Testis (tissue), 3 donors: ENCODE results near the gene TGFB1. TPM values are rescaled to one million over a fixed set of nuclear protein-coding genes. Genes with fewer than 3 reads are reported as not detected.

Experiments
- DNase-seq: peaks from one replicate; pipeline ENCODE4 v3.0.0-alpha.2; 2019
- H3K27ac ChIP-seq, 2 donors: fragments of 200-600 bp; sonication (generic); one replicate each; pipeline ENCODE4 v1.5.1; 2019
- H3K27me3 ChIP-seq: fragments of 200-600 bp; sonication (generic); one replicate; pipeline ENCODE4 v1.5.1; 2019
- H3K36me3 ChIP-seq: fragments of 200-600 bp; sonication (generic); one replicate; pipeline ENCODE4 v1.5.1; 2017; ENCODE audit warnings: low read depth; ENCODE audit errors: missing control alignments
- H3K4me1 ChIP-seq: fragments of 200-600 bp; sonication (generic); one replicate; pipeline ENCODE4 v1.5.1; 2019
- H3K4me3 ChIP-seq, 2 donors: fragments of 200-600 bp; sonication (generic); one replicate each; pipeline ENCODE4 v1.5.1; 2017 to 2019
- H3K9me3 ChIP-seq: fragments of 200-600 bp; sonication (generic); one replicate; pipeline ENCODE4 v1.5.1; 2017
- CTCF ChIP-seq, 3 experiments: fragments of 450-650 bp in 2 of 3; fragments of 200-600 bp in 1 of 3; sonication (generic) in 1 of 3; IDR thresholded peaks; one replicate each; pipeline ENCODE4 v1.5.1; 2016 to 2019; ENCODE audit warnings: antibody characterized with exemption in 3 of 3, mild to moderate bottlenecking in 2 of 3, moderate library complexity in 1 of 3
- POLR2A ChIP-seq: fragments of 450-650 bp; IDR thresholded peaks from one replicate; pipeline ENCODE4 v1.6.1; 2017; ENCODE audit warnings: antibody characterized with exemption, mild to moderate bottlenecking, moderate library complexity
- WGBS, 2 donors: methylation state at CpG; one replicate each; pipeline ENCODE4 v1.1.5; 2018; 5-methylcytosine and 5-hydroxymethylcytosine counted together
- intact Hi-C: fragments of 100-400 bp; cut with DNase I; formaldehyde crosslinking; loops from one replicate; pipeline ENCODE4 v1.15.1; 2023; ENCODE audit warnings: low total_unique reads
- polyA plus RNA-seq: library from polyadenylated mRNA; stranded (reverse); fragments of 350-450 nt; fragmentation: Illumina TruSeq; extraction: RNeasy Lipid Tissue Mini Kit (QIAGEN cat#74804); gene quantifications from one replicate; pipeline ENCODE4 v1.2.3, GENCODE V29; 2014; ENCODE audit warnings: low read depth, low replicate concordance; ENCODE audit not compliant: insufficient read depth
- total RNA-seq, 2 donors: library from RNA; depleted of rRNA; stranded (reverse); fragments of >200 nt; gene quantifications; one replicate each; pipeline ENCODE4 v1.2.3, GENCODE V29; 2016

The TGFB1 gene
- total and polyA plus RNA-seq, 3 donors from 2014 or later: 12.7 to 19.8 (median 17.0) TPM

- Histone ChIP-seq H3K4me1 (peaks cover 18% of the 10 kb centered on the region), H3K9me3 (no peaks in the 10 kb centered on the region), H3K27ac (no peak overlapping the region), H3K27me3 (no peaks in the 10 kb centered on the region), H3K4me3 (no peak overlapping the region), H3K36me3 (no peaks in the 10 kb centered on the region)
- WGBS, 2 donors: 78% methylated on average over 12 to 13 of the region's 13 CpGs
- intact Hi-C loops: loop anchor here (5.0 kb wide), 1 partner anchor 39 kb away; no protein-coding TSS in a partner anchor
- no peak for TF ChIP-seq POLR2A
- TF ChIP-seq CTCF (IDR thresholded peaks at IDR 0.05): no peak
- DNase-seq: no peak
Measured at GRCh38 chr19:41305927-41306793, 47.6 kb downstream of the TGFB1 start.

- Histone ChIP-seq H3K27me3 (no peaks in the 10 kb centered on the region), H3K4me3 (no peak overlapping the region), H3K36me3 (no peaks in the 10 kb centered on the region), H3K27ac (no peak overlapping the region), H3K4me1 (peaks cover 21% of the 10 kb centered on the region), H3K9me3 (no peaks in the 10 kb centered on the region)
- WGBS, 2 donors: 82 to 84% methylated on average over 4 of the region's 4 CpGs
- TF ChIP-seq CTCF (IDR thresholded peaks at IDR 0.05): no peak
- no peak for TF ChIP-seq POLR2A
- no peak for DNase-seq
- intact Hi-C loops: loop anchor here (5.0 kb wide), 1 partner anchor 38 kb away; no protein-coding TSS in a partner anchor
Measured at GRCh38 chr19:41304706-41305483, 48.8 kb downstream of the TGFB1 start.

GRCh38 chr19:41303954-41304353 lies 49.8 kb downstream of the TGFB1 start:
- TF ChIP-seq POLR2A (no peak), CTCF (IDR thresholded peaks at IDR 0.05) (no peak)
- WGBS, 2 donors: 89 to 93% methylated on average over 6 to 14 of the region's 14 CpGs
- DNase-seq: no peak
- intact Hi-C loops: no loop called here
- Histone ChIP-seq H3K4me1 (peaks cover 20% of the 10 kb centered on the region), H3K9me3 (no peaks in the 10 kb centered on the region), H3K4me3 (no peak overlapping the region), H3K27ac (no peak overlapping the region), H3K27me3 (no peaks in the 10 kb centered on the region), H3K36me3 (no peaks in the 10 kb centered on the region)

GRCh38 chr19:41302624-41303351 lies 50.9 kb downstream of the TGFB1 start:
- no peak for DNase-seq
- WGBS, 2 donors: 83 to 85% methylated on average over 19 to 21 of the region's 21 CpGs
- Histone ChIP-seq H3K9me3 (no peaks in the 10 kb centered on the region), H3K27ac (no peak overlapping the region), H3K27me3 (no peaks in the 10 kb centered on the region), H3K4me3 (no peak overlapping the region), H3K4me1 (peaks cover 21% of the 10 kb centered on the region), H3K36me3 (no peaks in the 10 kb centered on the region)
- intact Hi-C loops: no loop called here
- TF ChIP-seq CTCF (IDR thresholded peaks at IDR 0.05) (no peak), POLR2A (no peak)
